Mesendoderm (in vitro differentiated cells): ENCODE measurements around the gene ADRA2B.

ENCODE experiments used
- DNase-seq: peaks from one replicate; pipeline ENCODE4 v3.0.0; 2013
- H2AK5ac ChIP-seq: 2 replicates; pipeline ENCODE4 v1.6.1; 2013; ENCODE audit warnings: low read length, inconsistent platforms
- H2BK120ac ChIP-seq: 2 replicates; pipeline ENCODE4 v1.6.1; 2013; ENCODE audit warnings: low read depth, mild to moderate bottlenecking, low read length, moderate library complexity, mixed read lengths
- H2BK15ac ChIP-seq: replicated peaks from 2 replicates; pipeline ENCODE4 v1.6.1; 2013; ENCODE audit warnings: low read depth, mild to moderate bottlenecking, moderate library complexity
- H2BK5ac ChIP-seq: 2 replicates; pipeline ENCODE4 v1.6.1; 2013; ENCODE audit warnings: low read length, inconsistent platforms
- H3K18ac ChIP-seq: 2 replicates; pipeline ENCODE4 v1.6.1; 2013; ENCODE audit warnings: mild to moderate bottlenecking, low read length, mixed read lengths
- H3K23ac ChIP-seq: one replicate; pipeline ENCODE4 v1.6.1; 2013; ENCODE audit warnings: low read length
- H3K27ac ChIP-seq: 2 replicates; pipeline ENCODE4 v1.5.1; 2013; ENCODE audit warnings: low read depth, mild to moderate bottlenecking, inconsistent platforms, low read length, moderate library complexity
- H3K27me3 ChIP-seq: 2 replicates; pipeline ENCODE4 v1.6.1; 2013; ENCODE audit warnings: low read length, control low read depth, mild to moderate bottlenecking, inconsistent platforms; ENCODE audit not compliant: insufficient read depth, poor library complexity
- H3K36me3 ChIP-seq: 2 replicates; pipeline ENCODE4 v1.6.1; 2013; ENCODE audit warnings: low read length, inconsistent platforms; ENCODE audit not compliant: control insufficient read depth, insufficient read depth
- H3K4ac ChIP-seq: one replicate; pipeline ENCODE4 v1.6.1; 2013; ENCODE audit warnings: low read depth, mild to moderate bottlenecking, low read length, moderate library complexity
- H3K4me1 ChIP-seq: 2 replicates; pipeline ENCODE4 v1.6.1; 2013; ENCODE audit warnings: low read depth, low read length, inconsistent platforms; ENCODE audit not compliant: control insufficient read depth
- H3K4me2 ChIP-seq: 2 replicates; pipeline ENCODE4 v1.6.1; 2013; ENCODE audit warnings: low read length
- H3K4me3 ChIP-seq: 2 replicates; pipeline ENCODE4 v1.5.1; 2013; ENCODE audit warnings: mild to moderate bottlenecking, low read length
- H3K56ac ChIP-seq: one replicate; pipeline ENCODE4 v1.6.1; 2013; ENCODE audit warnings: low read length
- H3K79me1 ChIP-seq: 2 replicates; pipeline ENCODE4 v1.6.1; 2013; ENCODE audit warnings: low read length, inconsistent platforms
- H3K79me2 ChIP-seq: 2 replicates; pipeline ENCODE4 v1.6.1; 2013; ENCODE audit warnings: mild to moderate bottlenecking, low read length; ENCODE audit not compliant: control insufficient read depth, insufficient read depth
- H3K9ac ChIP-seq: 2 replicates; pipeline ENCODE4 v1.6.1; 2013; ENCODE audit warnings: low read length, inconsistent platforms
- H4K5ac ChIP-seq: one replicate; pipeline ENCODE4 v1.6.1; 2013; ENCODE audit warnings: low read length
- H4K8ac ChIP-seq: one replicate; pipeline ENCODE4 v1.6.1; 2013; ENCODE audit warnings: low read depth, mild to moderate bottlenecking, control low read depth, low read length, moderate library complexity
- WGBS: extraction: QIAGEN DNeasy Blood & Tissue Kit; methylation state at CpG from one replicate; pipeline ENCODE4 v1.1.7; 2013; ENCODE audit warnings: low lambda C conversion rate, missing lambda C conversion rate; ENCODE audit not compliant: insufficient coverage; ENCODE audit errors: extremely low coverage; 5-methylcytosine and 5-hydroxymethylcytosine counted together

The ADRA2B gene

GRCh38 chr2:96083989-96084857 is 32.1 kb downstream of the ADRA2B start:
- DNase-seq: no peak
- Histone ChIP-seq H3K27ac (no peak overlapping the region), H3K27me3 (no peaks in the 10 kb centered on the region), H3K18ac (no peak overlapping the region), H3K79me2 (no peaks in the 10 kb centered on the region), H3K4me2 (no peak overlapping the region), H3K36me3 (no peaks in the 10 kb centered on the region), H3K23ac (no peak overlapping the region), H3K79me1 (no peaks in the 10 kb centered on the region), H2AK5ac (no peak overlapping the region), H3K4me3 (no peak overlapping the region), H3K4ac (no peak overlapping the region), H2BK5ac (no peak overlapping the region), H2BK15ac (no peak overlapping the region), H3K9ac (no peak overlapping the region), H3K4me1 (no peaks in the 10 kb centered on the region), H4K8ac (no peak overlapping the region), H4K5ac (no peak overlapping the region), H3K56ac (no peak overlapping the region), H2BK120ac (no peak overlapping the region)
- WGBS: no CpG with 5 or more reads among the region's 22 CpGs

- Histone ChIP-seq H3K79me2 (no peaks in the 10 kb centered on the region), H2AK5ac (no peak overlapping the region), H3K4me3 (no peak overlapping the region), H3K23ac (no peak overlapping the region), H2BK5ac (no peak overlapping the region), H2BK120ac (no peak overlapping the region), H4K5ac (no peak overlapping the region), H3K4me1 (no peaks in the 10 kb centered on the region), H3K27ac (no peak overlapping the region), H3K79me1 (no peaks in the 10 kb centered on the region), H3K4ac (no peak overlapping the region), H3K4me2 (no peak overlapping the region), H3K36me3 (no peaks in the 10 kb centered on the region), H3K9ac (no peak overlapping the region), H4K8ac (no peak overlapping the region), H2BK15ac (no peak overlapping the region), H3K27me3 (no peaks in the 10 kb centered on the region), H3K18ac (no peak overlapping the region), H3K56ac (no peak overlapping the region)
- WGBS: no CpG with 5 or more reads among the region's 9 CpGs
- DNase-seq: no peak
These were observed 33.1 kb downstream of the ADRA2B start for GRCh38 chr2:96083064-96083939.

GRCh38 chr2:96082211-96083063 is 33.9 kb downstream of the ADRA2B start:
- Histone ChIP-seq H3K4ac (no peak overlapping the region), H2AK5ac (no peak overlapping the region), H3K79me2 (no peaks in the 10 kb centered on the region), H3K4me2 (no peak overlapping the region), H3K9ac (no peak overlapping the region), H3K23ac (no peak overlapping the region), H2BK5ac (no peak overlapping the region), H2BK15ac (no peak overlapping the region), H3K79me1 (no peaks in the 10 kb centered on the region), H3K27me3 (no peaks in the 10 kb centered on the region), H4K8ac (no peak overlapping the region), H4K5ac (no peak overlapping the region), H3K27ac (no peak overlapping the region), H3K4me1 (no peaks in the 10 kb centered on the region), H3K56ac (no peak overlapping the region), H3K36me3 (no peaks in the 10 kb centered on the region), H3K4me3 (no peak overlapping the region), H3K18ac (no peak overlapping the region), H2BK120ac (no peak overlapping the region)
- no peak for DNase-seq
- WGBS: no CpG with 5 or more reads among the region's 14 CpGs

GRCh38 chr2:96081042-96081441 is 35.3 kb downstream of the ADRA2B start:
- H4K5ac ChIP-seq: no peak overlapping the region
- no peaks in the 10 kb centered on the region for H3K27me3 ChIP-seq
- no peak overlapping the region for H3K56ac ChIP-seq
- no peak overlapping the region for H3K9ac ChIP-seq
- H2BK5ac ChIP-seq: no peak overlapping the region
- H3K4ac ChIP-seq: no peak overlapping the region
- no peak overlapping the region for H2AK5ac ChIP-seq
- H3K27ac ChIP-seq: no peak overlapping the region
- no peak for DNase-seq
- H3K36me3 ChIP-seq: no peaks in the 10 kb centered on the region
- H3K4me2 ChIP-seq: no peak overlapping the region
- H3K79me2 ChIP-seq: no peaks in the 10 kb centered on the region
- H3K18ac ChIP-seq: no peak overlapping the region
- no peak overlapping the region for H3K4me3 ChIP-seq
- H4K8ac ChIP-seq: no peak overlapping the region
- no peak overlapping the region for H3K23ac ChIP-seq
- no peak overlapping the region for H2BK15ac ChIP-seq
- H3K79me1 ChIP-seq: no peaks in the 10 kb centered on the region
- no peak overlapping the region for H2BK120ac ChIP-seq
- no peaks in the 10 kb centered on the region for H3K4me1 ChIP-seq
- no CpG with 5 or more reads among the region's 2 CpGs for WGBS

- H3K4me1 ChIP-seq: no peaks in the 10 kb centered on the region
- H2AK5ac ChIP-seq: no peak overlapping the region
- no peak overlapping the region for H3K4ac ChIP-seq
- H3K9ac ChIP-seq: no peak overlapping the region
- no peak overlapping the region for H3K4me2 ChIP-seq
- H2BK15ac ChIP-seq: no peak overlapping the region
- no peak overlapping the region for H3K56ac ChIP-seq
- no peaks in the 10 kb centered on the region for H3K36me3 ChIP-seq
- no peak overlapping the region for H4K8ac ChIP-seq
- no peaks in the 10 kb centered on the region for H3K27me3 ChIP-seq
- no peak for DNase-seq
- H2BK5ac ChIP-seq: no peak overlapping the region
- no CpG with 5 or more reads among the region's 2 CpGs for WGBS
- no peak overlapping the region for H3K23ac ChIP-seq
- H2BK120ac ChIP-seq: no peak overlapping the region
- no peaks in the 10 kb centered on the region for H3K79me1 ChIP-seq
- H3K18ac ChIP-seq: no peak overlapping the region
- no peaks in the 10 kb centered on the region for H3K79me2 ChIP-seq
- H3K27ac ChIP-seq: no peak overlapping the region
- H4K5ac ChIP-seq: no peak overlapping the region
- no peak overlapping the region for H3K4me3 ChIP-seq
These were observed 41.1 kb downstream of the ADRA2B start for GRCh38 chr2:96075199-96075771.
